Transverse colon (tissue), 4 donors: ENCODE measurements around the gene TMEM11. TPM values are rescaled to one million over a fixed set of nuclear protein-coding genes. Genes with fewer than 3 reads are reported as not detected.

Source experiments
- DNase-seq: peaks from one replicate; pipeline ENCODE4 v3.0.0-alpha.2; 2019
- H3K27ac ChIP-seq, 4 donors: fragments of 200-600 bp; sonication (generic); 2 replicates each; pipeline ENCODE4 v1.5.1; 2016 to 2018; ENCODE audit warnings: inconsistent platforms in 4 of 4
- H3K27me3 ChIP-seq: fragments of 200-600 bp; sonication (generic); 2 replicates; pipeline ENCODE4 v1.5.1; 2017; ENCODE audit warnings: inconsistent platforms
- H3K36me3 ChIP-seq, 4 donors: fragments of 200-600 bp; sonication (generic); 2 replicates each; pipeline ENCODE4 v1.5.1; 2017 to 2019; ENCODE audit warnings: inconsistent platforms in 4 of 4
- H3K4me1 ChIP-seq, 4 donors: fragments of 200-600 bp; sonication (generic); 2 replicates each; pipeline ENCODE4 v1.5.1; 2017 to 2020; ENCODE audit warnings: inconsistent platforms in 4 of 4
- H3K4me3 ChIP-seq, 4 donors: fragments of 200-600 bp; sonication (generic); 1 replicate in 1 of 4; 2 replicates in 3 of 4; pipeline versions ENCODE4 v1.5.1 to v1.6.1; 2017 to 2019; ENCODE audit warnings: inconsistent platforms in 4 of 4
- H3K9me3 ChIP-seq, 2 donors: fragments of 200-600 bp; sonication (generic); 2 replicates each; pipeline ENCODE4 v1.5.1; 2017 to 2019; ENCODE audit warnings: inconsistent platforms in 2 of 2
- EP300 ChIP-seq: sonication (generic); formaldehyde crosslinking; IDR thresholded peaks from one replicate; pipeline ENCODE4 v1.6.1; 2017; ENCODE audit warnings: antibody characterized with exemption, low read depth
- POLR2A ChIP-seq: fragments of 450-650 bp; IDR thresholded peaks from one replicate; pipeline ENCODE4 v1.6.1; 2016; ENCODE audit warnings: antibody characterized with exemption, mild to moderate bottlenecking, moderate library complexity
- POLR2AphosphoS5 ChIP-seq, 3 donors: sonication (generic); formaldehyde crosslinking; IDR thresholded peaks; one replicate each; pipeline ENCODE4 v1.6.1; 2016; ENCODE audit warnings: antibody characterized with exemption in 3 of 3
- WGBS, 2 donors: methylation state at CpG; one replicate each; pipeline ENCODE4 v1.1.5; 2018; ENCODE audit warnings: low coverage in 1 of 2; 5-methylcytosine and 5-hydroxymethylcytosine counted together
- in situ Hi-C, 4 donors: fragments of 200-750 bp; cut with MboI; loops; one replicate each; pipeline versions ENCODE4 v1.15.0 to v1.15.1; 2017; ENCODE audit warnings: low sequenced_read_pairs in 3 of 4, low pct_ligation_motif_present in 1 of 4, low pct_unique_long_range_greater_than_20kb in 1 of 4
- intact Hi-C: fragments of 100-400 bp; cut with DNase I; formaldehyde crosslinking; loops from one replicate; pipeline ENCODE4 v1.15.1; 2023; ENCODE audit warnings: low total_unique reads
- total RNA-seq, 4 donors: library from RNA; depleted of rRNA; stranded (reverse); fragments of >200 nt; gene quantifications; one replicate each; pipeline ENCODE4 v1.1.0, GENCODE V29; 2016
- TF ChIP-seq, protein P1 (sequence below), 5 experiments: fragments of 200-600 bp in 3 of 5; fragments of 450-650 bp in 2 of 5; sonication (generic) in 3 of 5; IDR thresholded peaks; 1 replicate in 2 of 5; 2 replicates in 3 of 5; pipeline ENCODE4 v1.5.1; 2016 to 2017; ENCODE audit warnings: antibody characterized with exemption in 5 of 5, inconsistent platforms in 3 of 5, mild to moderate bottlenecking in 2 of 5, moderate library complexity in 1 of 5

TMEM11 gene
- total RNA-seq, 4 donors from 2014 or later = 15.1 to 35.0 (median 24.5) TPM

DNA sequence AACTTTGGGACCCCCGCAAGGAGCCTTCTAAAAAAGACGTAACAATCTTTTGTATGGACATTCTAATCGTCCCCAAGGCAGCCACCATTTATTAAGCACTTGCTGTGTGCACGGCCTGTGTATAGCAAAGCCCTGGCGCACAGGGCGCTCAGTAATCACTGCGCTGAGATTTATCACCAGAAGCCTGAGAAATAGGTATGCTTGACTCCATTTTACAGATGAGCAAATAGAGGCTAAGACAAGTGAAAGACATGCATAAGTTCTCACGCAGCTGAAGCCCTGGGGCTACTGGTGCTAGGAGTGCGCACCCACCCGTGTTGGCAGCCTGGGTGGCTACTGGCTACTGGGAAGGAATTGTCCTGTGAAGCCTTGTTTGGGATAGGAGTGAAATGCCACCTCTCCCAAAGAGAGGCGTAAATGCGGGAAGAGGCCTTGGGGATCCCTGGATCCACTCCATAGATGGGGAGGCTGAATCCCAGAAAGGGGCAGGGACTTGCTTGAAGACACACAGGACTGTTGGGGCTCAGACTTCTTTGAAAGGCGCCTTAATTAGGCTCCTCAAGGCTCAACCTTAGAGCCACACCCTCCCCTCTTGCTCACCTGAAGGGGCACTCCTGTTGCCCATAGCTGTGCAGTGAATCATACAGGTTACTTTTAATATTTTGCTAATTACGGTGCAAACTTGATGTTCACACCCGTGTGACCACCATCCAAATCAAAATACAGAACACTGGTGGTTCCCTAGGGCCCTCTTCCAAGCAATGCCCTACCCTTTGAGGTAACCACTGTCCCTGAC lies 39.9 kb upstream of the TMEM11 start:
- H3K9me3 ChIP-seq = no peaks in the 10 kb centered on the region
- intact Hi-C loops (loop anchor here (2.0 kb wide), 2 partner anchors 27 to 41 kb away; no protein-coding TSS in a partner anchor), in situ Hi-C loops (loop anchor here in 1 of 4 donors (10.0 to 25.0 kb wide), 2 partner anchors 61 to 258 kb away; no protein-coding TSS in a partner anchor)
- no peak for DNase-seq
- peaks cover 4 to 22% (median 18%) of the 10 kb centered on the region in 4 donors for H3K4me1 ChIP-seq
- TF ChIP-seq POLR2A = no peak
- TF ChIP-seq POLR2AphosphoS5 (IDR thresholded peaks at IDR 0.05) = no peak
- TF ChIP-seq, protein P1, sequence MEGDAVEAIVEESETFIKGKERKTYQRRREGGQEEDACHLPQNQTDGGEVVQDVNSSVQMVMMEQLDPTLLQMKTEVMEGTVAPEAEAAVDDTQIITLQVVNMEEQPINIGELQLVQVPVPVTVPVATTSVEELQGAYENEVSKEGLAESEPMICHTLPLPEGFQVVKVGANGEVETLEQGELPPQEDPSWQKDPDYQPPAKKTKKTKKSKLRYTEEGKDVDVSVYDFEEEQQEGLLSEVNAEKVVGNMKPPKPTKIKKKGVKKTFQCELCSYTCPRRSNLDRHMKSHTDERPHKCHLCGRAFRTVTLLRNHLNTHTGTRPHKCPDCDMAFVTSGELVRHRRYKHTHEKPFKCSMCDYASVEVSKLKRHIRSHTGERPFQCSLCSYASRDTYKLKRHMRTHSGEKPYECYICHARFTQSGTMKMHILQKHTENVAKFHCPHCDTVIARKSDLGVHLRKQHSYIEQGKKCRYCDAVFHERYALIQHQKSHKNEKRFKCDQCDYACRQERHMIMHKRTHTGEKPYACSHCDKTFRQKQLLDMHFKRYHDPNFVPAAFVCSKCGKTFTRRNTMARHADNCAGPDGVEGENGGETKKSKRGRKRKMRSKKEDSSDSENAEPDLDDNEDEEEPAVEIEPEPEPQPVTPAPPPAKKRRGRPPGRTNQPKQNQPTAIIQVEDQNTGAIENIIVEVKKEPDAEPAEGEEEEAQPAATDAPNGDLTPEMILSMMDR (IDR thresholded peaks at IDR 0.05) = no peak
- TF ChIP-seq EP300 = no peak
- peak overlapping the region; percentile 60 to 72 (median 64) for H3K27ac ChIP-seq
- H3K4me3 ChIP-seq = peak overlapping the region; percentile 31 to 91 (median 62)
- H3K36me3 ChIP-seq = no peaks in the 10 kb centered on the region
- 7 to 34% methylated on average over 5 to 15 of the region's 15 CpGs for WGBS, 2 donors
- no peaks in the 10 kb centered on the region for H3K27me3 ChIP-seq

DNA sequence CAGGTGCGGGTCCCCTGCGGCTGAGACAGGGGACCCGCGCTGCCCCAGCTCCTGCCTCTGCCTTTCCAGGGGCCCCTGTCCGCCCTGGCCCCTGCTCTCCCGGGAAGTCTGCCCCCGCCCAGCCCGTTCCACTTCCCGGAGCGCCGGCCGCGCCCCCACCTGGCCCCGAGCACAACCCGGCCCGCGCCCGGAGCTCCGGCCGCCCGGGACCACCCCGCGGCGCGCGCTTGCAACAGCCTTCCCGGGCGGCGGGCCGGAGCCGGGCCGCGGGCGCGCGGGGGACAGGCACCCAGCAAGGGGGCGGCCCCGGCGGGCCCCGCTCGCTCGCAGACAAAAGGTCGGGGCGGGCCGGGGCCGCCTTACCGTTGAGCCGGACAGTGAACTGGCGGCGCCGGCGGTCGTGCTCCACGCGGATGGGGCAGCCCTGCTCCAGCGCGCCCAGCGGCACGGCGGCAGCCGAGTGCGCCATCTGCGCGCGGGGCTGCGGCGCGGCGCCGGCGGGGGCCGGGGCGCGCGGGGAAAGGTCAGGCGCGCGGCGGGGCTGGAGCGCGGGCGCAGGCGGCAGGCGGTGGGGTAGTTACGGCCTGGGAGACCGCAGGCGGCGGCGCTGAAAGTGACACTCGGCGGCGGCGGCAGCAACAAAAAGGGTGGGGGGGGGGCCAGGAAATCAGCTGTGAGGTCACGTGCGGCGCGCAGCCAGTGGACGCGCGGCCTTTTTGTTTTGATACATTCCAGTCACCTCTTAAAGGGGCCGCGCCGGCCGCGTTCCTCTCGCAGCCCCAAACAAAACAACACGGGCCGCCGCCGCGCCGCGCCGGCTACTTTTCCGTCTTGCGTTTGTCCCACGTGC lies 39.1 kb upstream of the TMEM11 start, which contains the start of gene NATD1:
TSS of gene NATD1 (minus strand) at position 615 of the 850 bp plus-strand sequence. CDS start at position 469, 146 bp downstream.
- WGBS, 2 donors = 1% methylated on average over 17 to 46 of the region's 117 CpGs
- H3K27me3 ChIP-seq = no peaks in the 10 kb centered on the region
- peak; percentile 88 for DNase-seq
- in situ Hi-C loops = loop anchor here in 1 of 4 donors (10.0 to 25.0 kb wide), 2 partner anchors 62 to 259 kb away; no protein-coding TSS in a partner anchor
- no peaks in the 10 kb centered on the region for H3K36me3 ChIP-seq
- peak within 1 kb of the TSS; percentile 60 to 72 (median 64) for H3K27ac ChIP-seq
- H3K9me3 ChIP-seq = no peaks in the 10 kb centered on the region
- peaks cover 4 to 22% (median 18%) of the 10 kb centered on the region in 4 donors for H3K4me1 ChIP-seq
- TF ChIP-seq POLR2A (peak; percentile 20), POLR2AphosphoS5 (IDR thresholded peaks at IDR 0.05) (peak in 2 of 3 donors; percentile 32 to 36), EP300 (no peak)
- TF ChIP-seq, protein P1 (IDR thresholded peaks at IDR 0.05) = no peak
- H3K4me3 ChIP-seq = peak within 1 kb of the TSS; percentile 59 to 91 (median 70)
- intact Hi-C loops = loop anchor here (2.0 kb wide), 2 partner anchors 28 to 40 kb away; no protein-coding TSS in a partner anchor

GRCh38 chr17:21252289-21252795 lies 38.4 kb upstream of the TMEM11 start:
- intact Hi-C loops (loop anchor here (2.0 kb wide), 2 partner anchors 28 to 40 kb away; no protein-coding TSS in a partner anchor), in situ Hi-C loops (loop anchor here in 1 of 4 donors (10.0 to 25.0 kb wide), 2 partner anchors 62 to 260 kb away; no protein-coding TSS in a partner anchor)

More at GRCh38 chr17:21252289-21252795, 38.4 kb upstream of the TMEM11 start:
- TF ChIP-seq EP300 (no peak), POLR2AphosphoS5 (IDR thresholded peaks at IDR 0.05) (no peak), POLR2A (no peak)
- TF ChIP-seq, protein P1 (IDR thresholded peaks at IDR 0.05) = no peak
- Histone ChIP-seq H3K4me1 (peaks cover 4 to 22% (median 18%) of the 10 kb centered on the region in 4 donors), H3K9me3 (no peaks in the 10 kb centered on the region), H3K27ac (peak overlapping the region; percentile 60 to 72 (median 64)), H3K36me3 (no peaks in the 10 kb centered on the region), H3K27me3 (no peaks in the 10 kb centered on the region), H3K4me3 (peak overlapping the region; percentile 59 to 91 (median 70))
- no peak for DNase-seq
- WGBS, 2 donors = 32 to 50% methylated on average over 4 to 10 of the region's 12 CpGs
